ENCODE measurements around the gene HIPK2.

Gene HIPK2

DNA sequence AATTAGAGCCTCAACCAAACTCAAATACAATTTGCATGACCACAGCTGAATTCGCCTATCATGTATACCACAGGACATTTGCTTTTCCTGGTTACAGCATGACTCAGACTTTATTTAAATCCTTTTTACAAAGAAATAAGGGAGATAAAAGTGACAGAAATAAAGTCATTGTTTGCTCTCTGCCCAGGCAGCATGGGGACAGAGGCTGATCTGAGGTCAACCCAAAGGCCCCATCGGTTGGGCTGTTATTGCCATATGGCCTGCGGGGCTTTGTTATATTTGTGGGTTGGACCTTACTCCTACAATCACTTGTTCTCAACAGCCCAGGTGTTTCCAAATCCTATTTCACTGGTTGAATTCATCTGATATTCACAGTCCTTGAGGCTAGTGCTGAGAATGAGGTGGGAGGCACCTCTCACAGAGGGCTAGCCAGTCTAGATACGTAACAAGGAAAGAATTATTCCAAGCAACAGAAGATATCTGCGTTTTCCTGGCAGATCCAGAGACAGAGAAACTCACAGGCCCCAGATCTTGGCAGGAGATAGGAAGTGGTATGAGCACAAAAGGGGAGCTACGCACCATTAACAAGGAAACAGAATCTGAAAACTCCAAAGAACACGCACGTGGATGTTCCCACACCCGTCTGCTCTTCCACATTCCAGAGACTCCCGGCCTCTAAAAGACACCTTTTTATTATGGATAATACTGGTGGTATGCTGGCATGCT, 117.3 kb downstream of the HIPK2 start:
- Histone ChIP-seq H4K20me1 (no peaks in the 10 kb centered on the region), H3K36me3 (peaks cover 50% of the 10 kb centered on the region), H3K9me3 (no peaks in the 10 kb centered on the region), H3K27ac (no peak overlapping the region; the same call in 1 of the 2 replicates), H3K27me3 (no peaks in the 10 kb centered on the region), H3K4me3 (no peak overlapping the region), H3K4me1 (peaks cover 30% of the 10 kb centered on the region), H3K9ac (no peak overlapping the region), H3K4me2 (peak overlapping the region; percentile 41)
- TF ChIP-seq Cebpa-rat (IDR thresholded peaks at IDR 0.05): no peak

DNA sequence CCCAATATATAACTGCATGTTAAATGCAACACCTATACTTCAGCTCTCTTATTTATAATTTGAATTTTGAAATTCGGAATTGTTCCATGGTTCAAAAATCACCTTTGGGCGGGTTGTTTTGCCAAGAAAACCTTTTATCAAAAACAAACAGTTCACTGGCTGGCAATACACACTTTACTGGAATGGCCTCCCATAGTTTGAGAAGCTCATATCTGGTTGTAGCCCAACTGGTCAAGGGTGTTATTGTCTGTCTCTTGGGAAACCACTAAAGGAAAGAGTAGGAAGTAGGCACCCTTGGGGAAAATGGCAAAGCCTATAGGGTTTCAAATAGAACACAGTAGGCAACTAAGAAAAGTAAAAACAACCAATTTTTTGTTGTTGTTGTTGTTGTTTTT, 117.9 kb downstream of the HIPK2 start:
- no peak overlapping the region for H3K4me3 ChIP-seq
- peaks cover 36% of the 10 kb centered on the region for H3K4me1 ChIP-seq
- peak overlapping the region; percentile 41 for H3K4me2 ChIP-seq
- H3K9ac ChIP-seq: no peak overlapping the region
- no peaks in the 10 kb centered on the region for H3K27me3 ChIP-seq
- H3K36me3 ChIP-seq: peaks cover 50% of the 10 kb centered on the region
- no peaks in the 10 kb centered on the region for H4K20me1 ChIP-seq
- no peak overlapping the region for H3K27ac ChIP-seq
- no peaks in the 10 kb centered on the region for H3K9me3 ChIP-seq
- TF ChIP-seq Cebpa-rat (IDR thresholded peaks at IDR 0.05): no peak

DNA sequence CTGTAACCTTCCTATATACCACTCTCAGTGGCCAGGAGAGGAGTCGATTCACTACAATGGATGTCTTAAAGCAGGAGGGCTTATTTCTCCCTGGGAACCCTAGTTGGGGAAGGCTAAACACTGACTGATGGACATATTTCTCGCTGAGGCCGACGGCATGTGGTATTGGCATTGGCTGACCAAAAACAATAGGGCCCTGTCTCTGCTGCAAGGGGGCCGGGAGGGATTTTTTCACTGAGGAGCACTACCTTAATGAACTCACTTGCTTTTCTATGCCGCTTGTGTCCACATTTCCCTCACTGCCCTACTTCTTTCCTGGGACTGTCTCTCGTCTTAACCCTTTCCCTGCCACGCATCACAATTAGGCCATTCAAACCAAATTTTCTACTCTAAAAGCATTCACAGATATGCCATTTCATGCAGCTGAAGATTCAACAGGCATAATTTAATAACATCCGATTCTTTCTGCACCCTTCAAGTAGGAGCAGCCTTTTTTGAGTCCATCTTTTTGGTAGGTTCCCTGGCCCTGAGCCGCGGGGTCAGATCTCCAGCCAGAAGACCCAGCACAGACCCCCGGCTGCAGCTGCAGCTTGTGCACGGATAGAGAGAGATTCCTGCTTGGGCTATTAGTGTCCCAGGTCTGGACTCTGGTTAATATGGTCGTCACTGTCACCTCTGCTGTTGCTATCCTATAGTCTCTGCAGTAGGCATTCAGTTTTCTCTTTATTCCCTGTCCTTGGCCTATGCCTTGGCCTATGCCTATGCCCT, 118.7 kb downstream of the HIPK2 start:
- H3K9me3 ChIP-seq: no peaks in the 10 kb centered on the region
- peaks cover 52% of the 10 kb centered on the region for H3K36me3 ChIP-seq
- H3K27me3 ChIP-seq: no peaks in the 10 kb centered on the region
- no peak overlapping the region for H3K4me2 ChIP-seq
- no peak overlapping the region for H3K9ac ChIP-seq
- no peak overlapping the region for H3K4me3 ChIP-seq
- peaks cover 44% of the 10 kb centered on the region for H3K4me1 ChIP-seq
- no peaks in the 10 kb centered on the region for H4K20me1 ChIP-seq
- TF ChIP-seq Cebpa-rat (IDR thresholded peaks at IDR 0.05): no peak
- H3K27ac ChIP-seq: no peak overlapping the region

DNA sequence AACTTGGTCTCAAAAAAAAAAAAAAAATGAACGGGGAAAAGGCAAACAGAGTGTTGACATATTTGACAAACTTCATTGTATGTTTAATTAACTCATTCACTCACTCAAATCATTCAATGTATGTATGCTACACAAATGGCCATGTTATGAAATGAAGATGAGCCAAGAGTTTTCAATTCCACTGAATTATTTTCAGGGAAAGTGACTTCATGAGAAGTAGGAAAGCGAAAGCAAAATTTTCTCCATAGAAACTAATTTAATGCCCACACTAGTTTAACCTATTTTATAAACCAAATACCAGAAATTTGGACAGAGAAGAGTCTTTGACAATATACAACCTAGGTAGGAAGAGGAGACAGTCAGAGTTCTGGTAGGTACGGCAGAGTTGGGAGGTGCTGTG, 119.5 kb downstream of the HIPK2 start:
- no peaks in the 10 kb centered on the region for H3K27me3 ChIP-seq

DNA sequence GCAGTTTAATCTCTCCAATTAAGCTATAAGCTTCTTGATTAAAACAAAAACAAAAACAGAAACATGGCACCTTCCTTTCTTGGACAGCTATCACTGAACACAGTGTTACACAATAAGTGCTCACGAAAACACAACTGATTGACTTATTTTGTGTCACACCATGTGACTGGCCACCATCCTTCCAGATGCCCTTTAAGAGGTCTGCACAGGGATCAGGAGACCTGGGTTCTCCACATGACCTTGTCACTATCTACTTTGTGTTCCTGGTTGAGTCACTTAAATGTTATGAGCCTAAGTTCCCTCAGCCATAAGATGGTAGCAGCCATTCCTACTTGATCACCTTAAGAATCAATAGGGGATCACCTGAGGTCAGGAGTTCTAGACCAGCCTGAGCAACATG, 120.1 kb downstream of the HIPK2 start:
- H3K4me3 ChIP-seq: no peak overlapping the region
- no peaks in the 10 kb centered on the region for H3K27me3 ChIP-seq
- H3K4me2 ChIP-seq: no peak overlapping the region
- TF ChIP-seq Cebpa-rat (IDR thresholded peaks at IDR 0.05): no peak
- no peak overlapping the region for H3K9ac ChIP-seq
- peaks cover 39% of the 10 kb centered on the region; the same call in 1 of the 2 replicates for H3K36me3 ChIP-seq
- no peak overlapping the region for H3K27ac ChIP-seq
- H3K9me3 ChIP-seq: no peaks in the 10 kb centered on the region
- no peaks in the 10 kb centered on the region for H4K20me1 ChIP-seq
- peaks cover 55% of the 10 kb centered on the region for H3K4me1 ChIP-seq

More for the DNA sequence above, 119.5 kb downstream of the HIPK2 start:
- Histone ChIP-seq H3K9me3 (no peaks in the 10 kb centered on the region), H3K4me3 (no peak overlapping the region), H4K20me1 (no peaks in the 10 kb centered on the region), H3K9ac (no peak overlapping the region), H3K36me3 (peaks cover 45% of the 10 kb centered on the region), H3K4me1 (peaks cover 52% of the 10 kb centered on the region), H3K4me2 (no peak overlapping the region), H3K27ac (no peak overlapping the region)
- no peak for TF ChIP-seq Cebpa-rat (IDR thresholded peaks at IDR 0.05)

DNA sequence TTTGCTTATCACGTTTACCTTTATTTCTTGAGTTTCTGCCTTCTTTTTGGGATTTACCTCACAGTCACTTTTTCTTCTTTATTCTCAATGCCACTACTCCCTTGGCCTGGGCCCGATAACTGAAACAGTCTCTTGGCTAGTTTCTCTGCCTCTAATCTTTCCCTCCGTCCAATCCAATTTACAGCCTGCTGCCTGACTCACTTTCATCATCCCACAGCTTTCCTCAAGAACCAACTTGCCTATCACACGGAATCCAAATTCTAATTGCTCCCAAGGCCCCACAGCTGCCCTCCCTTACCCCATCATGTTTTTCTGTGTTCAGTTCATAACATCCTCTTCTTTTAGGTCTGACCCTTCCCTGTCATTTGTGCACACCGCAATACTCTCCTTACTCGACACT, 121.4 kb downstream of the HIPK2 start:
- no peak for TF ChIP-seq Cebpa-rat (IDR thresholded peaks at IDR 0.05)
- H3K9ac ChIP-seq: no peak overlapping the region
- peaks cover 58% of the 10 kb centered on the region for H3K4me1 ChIP-seq
- no peak overlapping the region for H3K4me2 ChIP-seq
- peaks cover 48% of the 10 kb centered on the region for H3K36me3 ChIP-seq
- no peaks in the 10 kb centered on the region for H3K27me3 ChIP-seq
- H3K9me3 ChIP-seq: no peaks in the 10 kb centered on the region
- H3K27ac ChIP-seq: no peak overlapping the region
- no peaks in the 10 kb centered on the region for H4K20me1 ChIP-seq
- H3K4me3 ChIP-seq: no peak overlapping the region

GRCh38 chr7:139655305-139655704, 122.5 kb downstream of the HIPK2 start:
- Histone ChIP-seq H3K27me3 (no peaks in the 10 kb centered on the region), H3K4me3 (no peak overlapping the region), H3K9me3 (no peaks in the 10 kb centered on the region), H3K27ac (no peak overlapping the region), H4K20me1 (0 out of 2 replicates have a peak, but pooled peaks cover 6% of the 10 kb centered on the region), H3K4me2 (peak overlapping the region; percentile 19; the same call in 1 of the 2 replicates), H3K36me3 (peaks cover 58% of the 10 kb centered on the region), H3K9ac (no peak overlapping the region), H3K4me1 (peaks cover 60% of the 10 kb centered on the region)
- no peak for TF ChIP-seq Cebpa-rat (IDR thresholded peaks at IDR 0.05)

GRCh38 chr7:139654276-139655181, 123.3 kb downstream of the HIPK2 start:
- H3K9me3 ChIP-seq: no peaks in the 10 kb centered on the region
- peaks cover 58% of the 10 kb centered on the region for H3K36me3 ChIP-seq
- H3K27ac ChIP-seq: peak overlapping the region; percentile 15; the same call in 1 of the 2 replicates
- H3K4me3 ChIP-seq: no peak overlapping the region
- H3K4me2 ChIP-seq: peak overlapping the region; percentile 25; the same call in 1 of the 2 replicates
- no peak for TF ChIP-seq Cebpa-rat (IDR thresholded peaks at IDR 0.05)
- peaks cover 60% of the 10 kb centered on the region for H3K4me1 ChIP-seq
- H3K27me3 ChIP-seq: no peaks in the 10 kb centered on the region
- 0 out of 2 replicates have a peak, but pooled peaks cover 6% of the 10 kb centered on the region for H4K20me1 ChIP-seq
- no peak overlapping the region for H3K9ac ChIP-seq

- Histone ChIP-seq H3K4me2 (no peak overlapping the region), H3K9me3 (no peaks in the 10 kb centered on the region), H3K4me1 (peaks cover 80% of the 10 kb centered on the region), H3K27ac (no peak overlapping the region), H3K4me3 (no peak overlapping the region), H4K20me1 (peaks cover 25% of the 10 kb centered on the region; the same call in 1 of the 2 replicates), H3K27me3 (no peaks in the 10 kb centered on the region), H3K9ac (no peak overlapping the region), H3K36me3 (peaks cover 42% of the 10 kb centered on the region)
- no peak for TF ChIP-seq Cebpa-rat (IDR thresholded peaks at IDR 0.05)
Observed at GRCh38 chr7:139651914-139652313, 125.9 kb downstream of the HIPK2 start.

Data from BLaER1 (cell line).